Panc1 (cell line): ENCODE data around the gene SLPI. TPM values are rescaled to one million over a fixed set of nuclear protein-coding genes. Genes with fewer than 3 reads are reported as not detected.

Source experiments
- ATAC-seq: fragments of 200-7000 bp; cut with Tn5 transposase; 2 replicates; pipeline ENCODE4 v1.9.1; 2020; ENCODE audit warnings: mild to moderate bottlenecking, moderate library complexity
- BruUV-seq: library from RNA; stranded (reverse); fragments of 400-500 nt; replicated peaks from 2 replicates; lab custom pipeline; 2021; lab: Mats Ljungman, UMichigan
- CTCF ChIA-PET: fragments of 300-600 bp; sonication (Branson Sonifier 250); formaldehyde crosslinking; loops from one replicate; lab custom pipeline; 2022; ENCODE audit warnings: antibody characterized with exemption; lab: Charles Lee
- POLR2A ChIA-PET: fragments of 300-600 bp; sonication (Branson Sonifier 250); formaldehyde crosslinking; loops from one replicate; lab custom pipeline; 2022; ENCODE audit warnings: antibody characterized with exemption; lab: Charles Lee
- DNase-seq: peaks from one replicate; pipeline ENCODE4 v3.0.0-alpha.2; 2010; ENCODE audit warnings: low read depth, low spot score
- H3K27ac ChIP-seq: 2 replicates; pipeline ENCODE4 v1.5.1; 2011; ENCODE audit warnings: mild to moderate bottlenecking, low read length, inconsistent platforms
- H3K27me3 ChIP-seq: fragments of 200-500 bp; sonication (Bioruptor generic); 2 replicates; pipeline ENCODE4 v1.6.0; 2014; ENCODE audit warnings: low read length, inconsistent platforms; ENCODE audit not compliant: control insufficient read depth, insufficient read depth
- H3K36me3 ChIP-seq: fragments of 200-500 bp; sonication (Bioruptor generic); 2 replicates; pipeline ENCODE4 v1.5.1; 2014; ENCODE audit warnings: inconsistent platforms, mild to moderate bottlenecking, low read length, moderate library complexity; ENCODE audit not compliant: control insufficient read depth, insufficient read depth
- H3K4me1 ChIP-seq: 2 replicates; pipeline ENCODE4 v1.5.1; 2011; ENCODE audit warnings: inconsistent platforms, mild to moderate bottlenecking, low read length, moderate library complexity; ENCODE audit not compliant: control insufficient read depth, insufficient read depth
- H3K4me3 ChIP-seq, 2 experiments: 2 replicates each; pipeline ENCODE4 v1.5.1; 2011 to 2012; ENCODE audit warnings: low read depth in 2 of 2, low read length in 2 of 2, mild to moderate bottlenecking in 2 of 2, inconsistent platforms in 1 of 2, moderate library complexity in 1 of 2
- H3K9me3 ChIP-seq: fragments of 200-500 bp; sonication (Bioruptor generic); 2 replicates; pipeline ENCODE4 v1.5.1; 2014; ENCODE audit warnings: low read depth, mild to moderate bottlenecking, inconsistent platforms, low read length, moderate library complexity; ENCODE audit not compliant: control insufficient read depth, insufficient read depth
- CTCF ChIP-seq: fragments of 450-650 bp; IDR thresholded peaks from 2 replicates; pipeline ENCODE4 v1.5.1; 2017; ENCODE audit warnings: mild to moderate bottlenecking
- POLR2AphosphoS5 ChIP-seq: IDR thresholded peaks from 2 replicates; pipeline ENCODE4 v1.6.1; 2012; ENCODE audit warnings: mild to moderate bottlenecking, low read depth, low read length, moderate library complexity
- REST ChIP-seq, 2 experiments: IDR thresholded peaks; 2 replicates each; pipeline ENCODE4 v1.6.1; 2011 to 2012; ENCODE audit warnings: low read depth in 2 of 2, control low read depth in 1 of 2, low read length in 1 of 2, mild to moderate bottlenecking in 1 of 2, moderate library complexity in 1 of 2; ENCODE audit not compliant: insufficient read depth in 1 of 2
- SIN3A ChIP-seq: IDR thresholded peaks from 2 replicates; pipeline ENCODE4 v1.6.1; 2012; ENCODE audit warnings: low read depth, mild to moderate bottlenecking, low read length, moderate library complexity, borderline replicate concordance; ENCODE audit not compliant: insufficient read depth
- TCF7L2 ChIP-seq: IDR thresholded peaks from 2 replicates; pipeline ENCODE4 v1.6.1; 2011; ENCODE audit warnings: mild to moderate bottlenecking, low read depth, low read length, inconsistent platforms
- in situ Hi-C: cut with HindIII; loops from 2 replicates; pipeline ENCODE4 v1.10.0; 2016; ENCODE audit warnings: low sequenced_read_pairs, low pct_unique_long_range_greater_than_20kb
- intact Hi-C: fragments of 100-400 bp; cut with micrococcal nuclease; formaldehyde crosslinking; loops from one replicate; pipeline ENCODE4 v1.10.0; 2022; ENCODE audit not compliant: unreplicated experiment
- total RNA-seq: library from RNA; stranded (reverse); gene quantifications from one replicate; pipeline ENCODE4 v1.2.1, GENCODE V29; 2021; ENCODE audit not compliant: unreplicated experiment

The SLPI gene
- total RNA-seq, 1 experiment from 2014 or later: 0.74 TPM

GRCh38 chr20:45212836-45213235 lies 41.5 kb downstream of the SLPI start:
- H3K36me3 ChIP-seq: no peaks in the 10 kb centered on the region
- H3K4me3 ChIP-seq: no peak overlapping the region
- DNase-seq (no peak), ATAC-seq (no peak)
- H3K9me3 ChIP-seq: no peaks in the 10 kb centered on the region
- ChIA-PET CTCF (no interaction called here), POLR2A (no interaction called here)
- intact Hi-C loops (no loop called here), in situ Hi-C loops (no loop called here)
- H3K27ac ChIP-seq: no peak overlapping the region
- H3K4me1 ChIP-seq: no peaks in the 10 kb centered on the region
- TF ChIP-seq POLR2AphosphoS5: no peak
- TF ChIP-seq CTCF: no peak
- no peak for TF ChIP-seq REST (IDR thresholded peaks at IDR 0.05; ENCODE audit: insufficient read depth in 1 of 2, low read depth in 2 of 2, low read length in 1 of 2)
- no peak for TF ChIP-seq TCF7L2
- no TSS peak for BruUV-seq
- peaks cover 2% of the 10 kb centered on the region; the same call in 1 of the 2 replicates for H3K27me3 ChIP-seq

- DNase-seq (no peak), ATAC-seq (no peak)
- Histone ChIP-seq H3K4me3 (no peak overlapping the region), H3K4me1 (no peaks in the 10 kb centered on the region), H3K36me3 (no peaks in the 10 kb centered on the region), H3K27ac (no peak overlapping the region), H3K27me3 (peaks cover 7% of the 10 kb centered on the region), H3K9me3 (no peaks in the 10 kb centered on the region)
- intact Hi-C loops (no loop called here), in situ Hi-C loops (no loop called here)
- ChIA-PET POLR2A (no interaction called here), CTCF (no interaction called here)
- no TSS peak for BruUV-seq
- TF ChIP-seq SIN3A (no peak), REST (IDR thresholded peaks at IDR 0.05; ENCODE audit: insufficient read depth in 1 of 2, low read depth in 2 of 2, low read length in 1 of 2) (no peak), POLR2AphosphoS5 (no peak), TCF7L2 (no peak), CTCF (no peak)
These were observed 42.5 kb downstream of the SLPI start for GRCh38 chr20:45211569-45212474.
